Gastrocnemius medialis (tissue), 4 donors: ENCODE measurements around the gene DOP1A. TPM values are rescaled to one million over a fixed set of nuclear protein-coding genes. Genes with fewer than 3 reads are reported as not detected.

Source experiments
- ATAC-seq, 2 donors: fragments of 150-250 bp; one replicate each; pipeline ENCODE4 v1.9.1; 2016
- DNase-seq, 2 donors: peaks; one replicate each; pipeline ENCODE4 v3.0.0-alpha.2; 2019
- H3K27ac ChIP-seq, 4 donors: fragments of 200-600 bp; sonication (generic); 1 replicate in 1 of 4; 2 replicates in 3 of 4; pipeline ENCODE4 v1.5.1; 2016 to 2018; ENCODE audit warnings: mild to moderate bottlenecking in 2 of 4, moderate library complexity in 1 of 4
- H3K27me3 ChIP-seq, 3 donors: fragments of 200-600 bp; sonication (generic) in 2 of 3; 1 replicate in 1 of 3; 2 replicates in 2 of 3; pipeline versions ENCODE4 v1.5.1 to v1.6.0; 2016 to 2019; ENCODE audit warnings: mild to moderate bottlenecking in 1 of 3, moderate library complexity in 1 of 3
- H3K36me3 ChIP-seq, 2 donors: fragments of 200-600 bp; sonication (generic) in 1 of 2; one replicate each; pipeline ENCODE4 v1.5.1; 2017 to 2018
- H3K4me1 ChIP-seq, 2 donors: fragments of 200-600 bp; sonication (generic) in 1 of 2; one replicate each; pipeline ENCODE4 v1.5.1; 2016 to 2017; ENCODE audit warnings: mild to moderate bottlenecking in 2 of 2
- H3K4me3 ChIP-seq, 4 donors: fragments of 200-600 bp; sonication (generic) in 3 of 4; 1 replicate in 1 of 4; 2 replicates in 3 of 4; pipeline ENCODE4 v1.5.1; 2016 to 2019; ENCODE audit warnings: mild to moderate bottlenecking in 2 of 4
- H3K9me3 ChIP-seq, 3 donors: fragments of 200-600 bp; sonication (generic) in 2 of 3; 1 replicate in 1 of 3; 2 replicates in 2 of 3; pipeline ENCODE4 v1.5.1; 2016 to 2019
- POLR2A ChIP-seq, 2 donors: fragments of 450-650 bp; IDR thresholded peaks; one replicate each; pipeline ENCODE4 v1.6.1; 2017; ENCODE audit warnings: antibody characterized with exemption in 2 of 2, mild to moderate bottlenecking in 2 of 2, moderate library complexity in 2 of 2
- in situ Hi-C, 4 donors: fragments of 200-750 bp; cut with MboI; loops; one replicate each; pipeline versions ENCODE4 v1.15.0 to v1.8.0; 2017; ENCODE audit warnings: low sequenced_read_pairs in 4 of 4
- intact Hi-C: fragments of 100-400 bp; cut with DNase I; formaldehyde crosslinking; loops from one replicate; pipeline ENCODE4 v1.15.1; 2023; ENCODE audit warnings: low total_unique reads
- total RNA-seq, 4 donors: library from RNA; depleted of rRNA; stranded (reverse); fragments of >200 nt; gene quantifications; one replicate each; pipeline versions ENCODE4 v1.1.0 to v1.2.3, GENCODE V29; 2016
- TF ChIP-seq, protein P1 (sequence below), 5 experiments: fragments of 450-650 bp in 3 of 5; fragments of 200-600 bp in 2 of 5; sonication (generic) in 2 of 5; IDR thresholded peaks in 4 of 5; conservative IDR thresholded peaks in 1 of 5; 1 replicate in 4 of 5; 2 replicates in 1 of 5; pipeline ENCODE4 v1.5.1; 2016 to 2019; ENCODE audit warnings: antibody characterized with exemption in 5 of 5, mild to moderate bottlenecking in 3 of 5, moderate library complexity in 3 of 5

Gene DOP1A
- total RNA-seq = 10 to 100 TPM; 12.4 to 30.9 (median 16.2) TPM

DNA sequence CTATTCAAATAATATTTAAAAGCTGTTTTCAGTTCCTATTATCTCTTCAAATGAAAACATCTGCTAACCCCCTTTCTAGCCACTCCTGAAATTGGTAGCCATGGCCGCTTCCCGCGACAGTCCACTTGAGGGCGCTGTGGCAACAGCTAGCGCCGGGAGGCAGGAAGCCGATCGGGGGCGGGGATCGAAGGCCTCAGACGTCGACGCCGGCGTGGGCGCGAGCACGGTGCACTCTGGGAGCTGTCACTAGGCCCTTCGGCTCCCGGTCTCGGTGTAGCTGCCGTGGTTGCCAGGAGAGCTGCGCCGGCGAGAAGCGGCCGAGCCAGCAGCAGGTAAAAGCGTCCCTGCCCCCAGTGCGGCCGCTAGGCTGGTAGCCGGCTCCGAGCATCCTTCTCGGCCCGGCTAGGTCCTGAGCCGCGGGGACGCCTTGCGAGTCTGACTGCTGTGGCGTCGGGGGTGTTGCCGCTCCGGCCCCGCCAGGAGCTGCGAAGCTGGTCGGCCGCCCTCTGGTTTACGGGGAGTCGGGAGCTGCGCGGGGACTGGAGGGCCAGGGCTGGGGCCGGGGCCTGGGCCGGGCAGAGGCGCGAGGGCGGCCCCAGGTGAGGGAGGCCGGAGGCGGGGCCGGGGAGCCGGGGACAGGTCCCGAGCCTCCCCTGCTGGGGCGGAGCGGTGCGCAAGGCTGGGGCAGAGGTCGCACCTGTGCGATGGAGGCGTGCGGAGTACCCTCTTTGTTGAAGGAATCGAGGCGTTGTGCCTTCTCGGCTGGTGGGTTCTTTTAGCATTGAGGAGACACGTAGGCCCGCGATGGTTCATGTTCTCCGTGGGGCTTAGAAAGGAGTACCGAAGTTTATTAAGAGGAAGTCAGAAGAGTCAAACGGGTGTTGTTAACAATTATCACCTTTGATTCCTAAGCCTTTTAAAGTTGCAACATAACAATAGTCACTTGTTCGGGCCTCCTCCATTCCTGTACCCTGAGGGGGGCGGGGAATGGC lies at the start of gene DOP1A:
DOP1A (plus strand) TSS at position 224 of the 992 bp plus-strand sequence. CDS start 29,307 bp downstream, outside the sequence.
- peak; percentile 85 to 90 for ATAC-seq
- intact Hi-C loops = loop anchor here (1.0 to 10.0 kb wide), 3 partner anchors 148 to 1157 kb away; partner anchors contain the start of gene CEP162
- peak within 1 kb of the TSS; percentile 83 to 96 (median 90) for H3K4me3 ChIP-seq
- TF ChIP-seq, protein P1, sequence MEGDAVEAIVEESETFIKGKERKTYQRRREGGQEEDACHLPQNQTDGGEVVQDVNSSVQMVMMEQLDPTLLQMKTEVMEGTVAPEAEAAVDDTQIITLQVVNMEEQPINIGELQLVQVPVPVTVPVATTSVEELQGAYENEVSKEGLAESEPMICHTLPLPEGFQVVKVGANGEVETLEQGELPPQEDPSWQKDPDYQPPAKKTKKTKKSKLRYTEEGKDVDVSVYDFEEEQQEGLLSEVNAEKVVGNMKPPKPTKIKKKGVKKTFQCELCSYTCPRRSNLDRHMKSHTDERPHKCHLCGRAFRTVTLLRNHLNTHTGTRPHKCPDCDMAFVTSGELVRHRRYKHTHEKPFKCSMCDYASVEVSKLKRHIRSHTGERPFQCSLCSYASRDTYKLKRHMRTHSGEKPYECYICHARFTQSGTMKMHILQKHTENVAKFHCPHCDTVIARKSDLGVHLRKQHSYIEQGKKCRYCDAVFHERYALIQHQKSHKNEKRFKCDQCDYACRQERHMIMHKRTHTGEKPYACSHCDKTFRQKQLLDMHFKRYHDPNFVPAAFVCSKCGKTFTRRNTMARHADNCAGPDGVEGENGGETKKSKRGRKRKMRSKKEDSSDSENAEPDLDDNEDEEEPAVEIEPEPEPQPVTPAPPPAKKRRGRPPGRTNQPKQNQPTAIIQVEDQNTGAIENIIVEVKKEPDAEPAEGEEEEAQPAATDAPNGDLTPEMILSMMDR (IDR thresholded peaks at IDR 0.05 in 4 of 5, conservative IDR thresholded peaks at IDR 0.05 in 1 of 5) = peak; percentile 87 to 97 (median 92)
- peak; percentile 62 to 68 for TF ChIP-seq POLR2A (IDR thresholded peaks at IDR 0.05)
- in situ Hi-C loops = loop anchor here in 2 of 4 donors (10.0 to 25.0 kb wide), 2 partner anchors 127 to 445 kb away; partner anchors contain the start of genes PGM3 (in 1 of the 2), PRSS35 (in 1 of the 2) and RWDD2A (in 1 of the 2)
- no peaks in the 10 kb centered on the region for H3K27me3 ChIP-seq
- DNase-seq = peak; percentile 86 to 91
- H3K36me3 ChIP-seq = no peaks in the 10 kb centered on the region
- peaks cover 24 to 38% of the 10 kb centered on the region in 2 donors for H3K4me1 ChIP-seq
- H3K9me3 ChIP-seq = no peaks in the 10 kb centered on the region
- peak within 1 kb of the TSS; percentile 86 to 94 (median 89) for H3K27ac ChIP-seq

GRCh38 chr6:83019741-83020140 lies 47.7 kb upstream of the DOP1A start:
- Histone ChIP-seq H3K27ac (no peak overlapping the region), H3K9me3 (no peaks in the 10 kb centered on the region), H3K4me3 (no peak overlapping the region), H3K36me3 (peaks cover 0 to 37% of the 10 kb centered on the region in 2 donors), H3K4me1 (no peaks in the 10 kb centered on the region), H3K27me3 (no peaks in the 10 kb centered on the region)
- intact Hi-C loops (no loop called here), in situ Hi-C loops (no loop called here)
- ATAC-seq (no peak), DNase-seq (no peak)
- TF ChIP-seq POLR2A (IDR thresholded peaks at IDR 0.05) = no peak
- TF ChIP-seq, protein P1 (IDR thresholded peaks at IDR 0.05 in 4 of 5, conservative IDR thresholded peaks at IDR 0.05 in 1 of 5) = no peak

DNA sequence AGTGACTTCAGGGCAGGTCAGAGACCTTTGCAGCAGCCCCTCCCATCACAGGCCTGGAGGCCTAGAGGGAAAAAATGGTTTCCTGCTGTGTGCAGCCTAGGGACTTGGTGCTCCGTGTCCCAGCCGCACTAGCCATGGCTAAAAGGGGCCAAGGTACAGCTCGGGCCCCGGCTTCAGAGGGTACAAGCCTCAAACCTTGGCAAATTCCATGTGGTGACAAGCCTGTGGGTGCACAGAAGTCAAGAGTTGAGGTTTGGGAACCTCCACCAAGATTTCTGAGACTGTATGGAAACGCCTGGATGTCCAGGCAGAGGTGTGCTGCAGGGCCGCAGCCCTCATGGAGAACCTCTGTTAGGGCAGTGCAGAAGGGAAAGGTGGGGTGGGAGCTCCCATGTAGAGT lies 35.8 kb upstream of the DOP1A start:
- intact Hi-C loops = no loop called here
- ATAC-seq (no peak), DNase-seq (no peak)
- H3K27me3 ChIP-seq = no peaks in the 10 kb centered on the region
- H3K4me3 ChIP-seq = no peak overlapping the region
- in situ Hi-C loops = no loop called here
- no peaks in the 10 kb centered on the region for H3K9me3 ChIP-seq
- no peak overlapping the region for H3K27ac ChIP-seq
- TF ChIP-seq, protein P1 (IDR thresholded peaks at IDR 0.05 in 4 of 5, conservative IDR thresholded peaks at IDR 0.05 in 1 of 5) = no peak
- TF ChIP-seq POLR2A (IDR thresholded peaks at IDR 0.05) = no peak
- H3K36me3 ChIP-seq = peaks cover 0 to 22% of the 10 kb centered on the region in 2 donors
- no peaks in the 10 kb centered on the region for H3K4me1 ChIP-seq

DNA sequence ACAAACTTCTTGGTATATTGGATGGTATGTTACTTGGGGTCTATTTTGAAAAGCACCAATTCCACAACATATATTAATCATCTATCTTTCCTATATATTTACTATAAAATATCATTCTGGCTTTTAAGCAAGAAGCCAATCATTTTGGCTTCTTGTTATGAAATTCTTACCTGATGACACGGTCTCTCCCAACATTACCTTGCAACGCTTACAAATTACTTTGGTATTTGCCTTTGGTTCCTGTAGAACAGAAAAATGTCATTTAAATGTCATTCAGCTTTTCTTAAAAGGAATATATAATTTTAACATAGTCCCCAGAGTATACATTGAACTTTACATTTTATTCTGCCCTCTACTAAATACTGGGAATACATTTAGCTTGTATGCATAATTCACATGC lies 29.2 kb upstream of the DOP1A start:
- in situ Hi-C loops = no loop called here
- intact Hi-C loops = no loop called here
- Histone ChIP-seq H3K9me3 (no peaks in the 10 kb centered on the region), H3K27me3 (no peaks in the 10 kb centered on the region), H3K27ac (no peak overlapping the region), H3K4me1 (no peaks in the 10 kb centered on the region), H3K36me3 (peaks cover 0 to 2% of the 10 kb centered on the region in 2 donors), H3K4me3 (no peak overlapping the region)
- DNase-seq (no peak), ATAC-seq (no peak)
- TF ChIP-seq, protein P1 (IDR thresholded peaks at IDR 0.05 in 4 of 5, conservative IDR thresholded peaks at IDR 0.05 in 1 of 5) = no peak
- TF ChIP-seq POLR2A (IDR thresholded peaks at IDR 0.05) = no peak
